ENCODE data around the gene SLC25A41.
A peak's percentile ranks its signal among the peaks of the same experiment; 100 is the strongest.

Gene SLC25A41

DNA sequence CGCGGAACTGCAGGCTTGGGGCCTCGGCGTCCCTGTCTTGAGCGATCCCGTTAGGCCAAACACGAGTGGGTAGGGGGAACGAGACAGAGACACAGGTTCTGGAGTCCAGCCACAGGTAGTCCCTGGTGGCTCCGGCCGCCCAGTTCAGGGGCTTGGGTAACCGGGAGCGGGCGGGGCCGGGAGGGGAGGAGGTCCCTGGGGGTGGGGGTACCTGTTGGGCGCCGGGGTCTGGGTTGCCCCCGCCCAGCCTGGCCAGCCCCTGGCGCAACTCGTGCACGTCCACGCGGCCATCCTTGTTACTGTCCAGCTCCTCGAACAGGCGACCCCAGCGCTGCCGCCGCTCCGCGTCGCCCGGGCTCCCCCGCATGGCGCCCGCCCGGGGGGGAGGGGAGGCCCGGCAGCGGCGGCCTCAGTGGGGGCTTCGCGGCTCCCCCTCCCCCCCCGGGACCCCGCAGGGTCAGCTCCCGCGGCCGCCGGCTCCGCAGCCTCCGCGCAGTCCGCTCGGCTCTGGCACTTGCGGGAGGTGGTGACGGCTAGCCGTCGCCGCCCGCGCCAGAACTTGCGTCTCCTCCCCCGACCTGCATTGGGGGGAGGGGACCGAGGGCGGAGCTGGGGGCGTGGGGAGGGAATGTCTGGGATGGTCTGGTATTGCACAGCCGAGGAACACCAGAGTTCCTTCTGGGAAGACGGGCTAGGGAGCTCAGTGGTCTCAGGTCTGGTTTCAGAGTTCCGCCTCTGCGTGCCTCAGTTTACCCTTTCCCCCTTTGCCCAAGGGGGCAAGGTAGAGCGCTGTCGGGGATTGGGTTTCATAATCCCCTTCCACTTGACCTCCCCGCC lies 25.9 kb upstream of the SLC25A41 start, which contains the start of gene SLC25A23:
TSS of gene SLC25A23 (minus strand) at position 531 of the 837 bp plus-strand sequence. CDS start at position 367, 164 bp downstream.
- FAIRE-seq: no peak

DNA sequence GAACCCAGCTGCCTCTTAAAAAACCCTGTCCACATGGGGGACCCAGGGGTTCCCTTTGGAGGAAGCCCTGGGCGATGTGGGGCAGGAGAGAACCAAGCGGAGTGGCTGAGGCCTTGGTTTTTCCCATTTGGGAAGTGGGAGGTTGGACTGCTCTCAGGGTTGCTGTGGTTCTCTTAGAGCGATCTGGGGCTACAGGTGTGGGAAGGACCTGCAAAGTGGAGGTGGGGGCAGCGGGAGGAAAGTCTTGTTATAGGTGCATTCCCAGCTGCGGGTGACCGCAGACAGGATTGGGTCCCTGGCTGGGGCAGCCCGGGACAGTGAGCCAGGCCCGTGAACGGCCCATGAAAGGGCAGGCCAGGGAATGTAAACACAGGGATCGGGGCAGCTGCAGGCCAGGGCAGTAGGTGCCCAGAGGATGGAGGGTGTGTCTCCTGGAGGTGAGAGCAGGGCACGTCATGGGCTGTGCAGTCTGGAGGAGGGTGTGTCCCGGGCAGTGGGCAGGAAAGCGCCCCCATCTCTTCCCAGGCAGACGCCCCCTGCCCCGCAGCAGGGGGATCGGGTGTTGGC lies 25.2 kb upstream of the SLC25A41 start:
- no peak for FAIRE-seq

DNA sequence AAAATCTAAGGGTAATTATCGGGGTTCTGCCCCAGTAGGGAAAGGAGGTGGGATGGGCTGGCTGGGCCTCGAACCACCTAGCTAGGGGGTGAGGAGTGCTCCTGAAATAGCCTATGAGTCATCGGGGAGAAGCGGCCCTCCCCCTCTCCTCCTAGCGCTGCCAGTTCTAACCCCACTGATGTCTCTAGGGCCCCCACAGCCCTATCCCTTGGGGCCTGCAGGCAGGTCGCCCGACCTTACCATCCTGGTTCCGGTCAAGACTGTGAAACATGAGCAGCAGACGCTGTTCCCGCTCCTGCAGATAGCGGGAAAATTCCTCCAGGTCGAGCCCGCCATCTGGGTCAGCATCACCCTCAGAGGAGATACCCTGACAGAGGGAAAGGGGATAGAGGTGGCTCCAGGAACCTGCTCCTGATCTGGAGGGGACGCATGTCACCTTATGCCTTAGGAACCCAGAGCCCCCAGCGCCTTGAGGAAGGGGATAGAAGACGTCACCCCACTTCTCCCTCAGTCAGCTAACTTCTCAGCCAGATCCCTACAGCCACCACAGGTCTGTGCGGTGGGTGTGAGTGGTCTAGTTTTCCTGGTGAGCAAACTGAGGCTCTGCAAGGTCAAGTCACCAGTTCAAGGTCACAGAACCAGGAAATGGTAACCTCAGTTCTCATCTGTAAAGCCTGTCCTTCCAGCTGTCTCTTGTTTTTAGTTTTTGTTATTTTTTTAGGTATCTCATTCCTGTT lies 24.6 kb upstream of the SLC25A41 start:
- FAIRE-seq: no peak

DNA sequence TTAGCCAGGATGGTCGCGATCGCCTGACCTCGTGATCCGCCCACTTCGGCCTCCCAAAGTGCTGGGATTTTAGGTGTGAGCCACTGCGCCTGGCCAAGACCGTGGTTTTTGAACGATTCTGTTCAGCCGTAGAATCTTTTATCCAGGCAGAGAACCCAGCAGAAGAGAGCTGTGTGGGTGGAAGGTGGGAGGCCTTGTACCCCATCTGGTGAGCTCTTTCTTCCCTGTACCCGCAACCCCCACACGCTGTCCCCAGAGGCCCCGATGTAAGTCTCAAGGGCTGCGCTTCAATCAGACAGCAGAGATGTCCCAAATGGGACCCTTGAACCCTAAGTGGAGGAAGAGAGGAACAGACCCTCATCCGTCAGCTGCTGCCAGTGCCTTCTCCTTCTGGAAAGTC lies 22.4 kb upstream of the SLC25A41 start:
- no peak for FAIRE-seq

DNA sequence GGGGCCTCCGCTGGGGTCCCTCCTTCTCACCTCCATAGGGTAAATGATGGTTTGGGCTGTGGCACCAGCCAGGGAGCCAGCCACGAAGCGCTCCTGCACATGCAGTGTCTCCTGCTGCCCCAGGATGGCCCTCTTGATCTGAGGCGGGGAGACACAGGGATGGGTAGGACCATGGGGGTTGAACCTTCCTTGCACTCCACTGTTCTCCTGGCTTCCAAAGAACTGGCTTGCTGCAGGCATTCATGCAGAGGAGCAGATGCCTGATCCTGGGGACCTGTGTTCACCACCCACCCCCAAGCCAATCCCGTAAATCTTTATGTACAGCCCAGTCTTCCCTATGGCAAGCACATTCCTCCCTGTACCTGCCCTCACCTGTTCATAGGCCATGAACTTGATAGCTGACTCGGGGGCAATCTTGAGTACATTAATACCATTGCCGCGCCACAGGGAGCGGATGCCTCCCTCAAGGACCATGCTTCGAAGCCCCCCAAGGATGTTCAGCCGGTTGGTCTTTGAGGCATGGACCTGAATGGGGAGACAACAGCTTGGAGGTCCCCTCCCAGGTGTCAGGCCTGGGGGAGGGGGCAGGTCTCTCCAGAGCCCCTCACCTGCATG lies 20.5 kb upstream of the SLC25A41 start:
- no peak for FAIRE-seq

DNA sequence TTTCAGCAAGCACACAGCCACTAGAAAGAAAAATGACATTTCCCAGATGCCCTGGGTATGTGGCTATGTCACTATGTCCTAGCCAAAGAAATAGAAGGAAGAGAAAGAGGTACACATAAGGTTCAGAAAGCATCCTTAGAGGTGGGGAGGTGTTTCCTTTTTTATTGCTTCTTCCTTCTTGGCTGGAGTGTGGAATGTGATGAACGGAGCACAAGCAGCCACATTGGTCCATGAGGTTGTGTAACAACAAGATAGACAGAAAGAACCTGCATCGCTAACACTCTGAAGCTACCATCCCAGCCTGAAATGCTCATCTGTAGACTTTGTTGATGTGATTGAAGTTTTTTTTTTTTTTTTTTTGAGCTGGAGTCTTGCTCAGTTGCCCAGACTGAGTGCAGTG lies 19.3 kb upstream of the SLC25A41 start:
- no peak for FAIRE-seq

DNA sequence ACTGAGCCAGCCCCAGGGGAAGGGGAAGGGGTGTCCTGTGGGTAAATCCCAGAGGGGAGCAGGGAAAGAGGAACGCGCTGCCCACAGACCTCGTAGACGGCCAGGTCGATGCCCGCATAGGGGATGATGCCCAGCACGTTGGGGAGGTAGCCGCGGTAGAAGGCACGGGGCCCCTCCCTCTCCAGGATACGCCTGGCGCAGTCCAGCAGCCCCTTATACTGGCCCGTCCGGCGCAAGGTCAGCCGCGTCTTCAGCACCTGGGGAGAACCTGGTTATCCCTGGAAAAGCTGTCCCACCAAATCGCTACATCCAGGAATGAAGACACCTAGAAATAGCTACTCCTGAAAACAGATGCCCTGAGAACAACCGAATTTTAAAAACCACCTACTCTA lies 18.7 kb upstream of the SLC25A41 start:
- FAIRE-seq: no peak

DNA sequence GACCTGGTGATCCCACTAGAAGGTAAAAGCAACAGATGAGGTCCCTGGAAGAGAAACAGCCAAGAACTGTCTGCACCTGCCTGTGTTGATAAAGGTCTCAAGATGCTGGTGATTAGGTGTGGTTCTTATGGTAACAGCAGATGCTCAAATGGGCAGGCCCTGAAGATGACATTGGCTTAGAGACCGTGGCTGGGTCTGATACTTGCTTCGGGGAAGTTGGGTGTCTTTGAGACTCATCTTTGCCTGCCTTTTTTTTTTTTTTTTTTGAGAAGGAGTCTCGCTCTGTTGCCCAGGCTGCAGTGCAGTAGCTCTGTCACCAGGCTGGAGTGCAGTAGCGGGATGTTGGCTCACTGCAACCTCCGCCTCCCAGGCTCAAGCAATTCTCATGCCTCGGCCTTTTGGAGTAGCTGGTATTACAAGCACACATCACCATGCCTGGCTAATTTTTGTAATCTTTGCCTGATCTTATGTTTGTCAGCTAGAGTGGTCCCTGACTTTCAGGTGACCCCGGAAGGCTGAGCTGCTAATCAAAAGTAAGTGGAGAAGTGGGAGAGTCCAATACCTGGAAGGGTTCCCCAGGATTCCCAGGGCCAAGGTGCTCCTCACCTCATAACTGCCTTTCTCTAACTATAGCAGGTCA lies 18.1 kb upstream of the SLC25A41 start:
- FAIRE-seq: no peak

DNA sequence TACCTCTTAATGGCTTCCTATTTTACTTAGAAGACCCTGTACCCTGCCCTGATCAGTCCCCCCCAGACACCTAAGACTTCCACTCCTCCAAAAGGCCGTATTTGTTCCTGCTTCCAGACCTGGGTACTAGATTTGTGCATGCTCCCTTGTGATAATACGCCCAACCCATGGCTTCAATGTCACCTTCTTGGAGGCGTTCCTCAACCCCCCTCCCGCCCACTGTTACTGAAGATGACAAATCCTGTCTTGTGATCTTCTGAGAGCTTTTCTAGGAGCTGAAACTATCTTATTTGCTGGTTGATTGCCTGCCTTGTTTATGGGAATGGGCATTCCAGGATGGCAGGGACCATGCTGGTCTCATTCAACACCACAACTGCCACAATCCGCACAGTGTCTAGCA lies 16.6 kb upstream of the SLC25A41 start:
- FAIRE-seq: no peak

DNA sequence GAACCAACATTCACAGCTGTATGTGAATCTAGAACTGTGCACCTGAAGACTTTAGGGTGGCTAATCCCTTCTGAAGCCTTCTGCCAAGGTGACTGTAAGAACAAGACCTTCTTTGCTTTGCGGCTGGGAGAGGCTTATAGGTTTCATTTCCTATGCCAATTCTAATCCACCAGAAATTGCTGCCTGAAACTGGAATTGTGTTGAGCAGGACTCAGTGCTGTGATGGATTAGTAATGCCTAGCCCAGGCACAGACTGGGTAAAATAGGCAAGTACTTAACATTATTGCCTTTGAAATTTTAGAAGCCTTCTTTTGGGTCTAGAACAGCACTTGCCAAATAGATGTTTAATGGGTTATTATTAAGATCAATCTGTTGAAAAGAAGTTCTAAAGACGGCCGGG lies 14.5 kb upstream of the SLC25A41 start:
- FAIRE-seq: no peak

DNA sequence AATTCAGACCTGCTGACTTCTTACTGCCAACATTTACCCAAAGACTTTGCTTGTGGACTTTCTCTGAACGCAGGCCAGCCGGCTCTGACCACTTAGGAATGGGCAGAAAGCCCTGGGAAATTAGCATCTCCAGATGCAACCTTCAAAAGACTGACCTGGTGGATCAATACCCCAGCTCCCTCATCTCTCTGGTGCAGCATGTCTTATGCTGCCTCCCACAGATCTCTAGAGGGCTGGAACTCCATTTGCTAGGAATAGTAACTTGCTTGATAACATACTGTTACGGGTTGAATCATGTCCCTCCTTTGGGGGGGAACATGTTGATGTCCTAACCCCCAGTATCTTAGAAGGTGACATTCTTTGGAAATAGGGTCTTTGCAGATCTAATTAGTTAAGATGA lies 12.9 kb upstream of the SLC25A41 start:
- no peak for FAIRE-seq

DNA sequence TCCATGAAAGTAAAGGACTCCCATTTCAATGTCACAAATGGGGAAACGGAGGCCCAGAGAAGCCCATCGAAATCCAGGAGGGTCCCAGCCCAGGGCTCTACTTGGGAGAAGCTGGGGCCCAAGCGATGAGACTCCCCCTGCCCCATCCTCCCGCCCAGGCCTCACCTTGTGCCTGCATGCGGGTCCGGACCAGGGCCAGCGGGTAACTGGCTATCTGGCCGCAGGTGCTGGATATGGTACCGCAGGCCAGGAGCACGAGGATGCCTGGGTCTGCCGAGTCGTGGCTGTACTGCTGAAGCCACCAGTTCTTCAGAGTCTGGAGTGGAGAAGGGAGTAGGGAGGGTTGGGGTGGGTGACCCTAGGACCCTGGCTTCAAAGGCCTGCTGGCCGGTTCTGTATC lies 10.4 kb upstream of the SLC25A41 start:
- no peak for FAIRE-seq

DNA sequence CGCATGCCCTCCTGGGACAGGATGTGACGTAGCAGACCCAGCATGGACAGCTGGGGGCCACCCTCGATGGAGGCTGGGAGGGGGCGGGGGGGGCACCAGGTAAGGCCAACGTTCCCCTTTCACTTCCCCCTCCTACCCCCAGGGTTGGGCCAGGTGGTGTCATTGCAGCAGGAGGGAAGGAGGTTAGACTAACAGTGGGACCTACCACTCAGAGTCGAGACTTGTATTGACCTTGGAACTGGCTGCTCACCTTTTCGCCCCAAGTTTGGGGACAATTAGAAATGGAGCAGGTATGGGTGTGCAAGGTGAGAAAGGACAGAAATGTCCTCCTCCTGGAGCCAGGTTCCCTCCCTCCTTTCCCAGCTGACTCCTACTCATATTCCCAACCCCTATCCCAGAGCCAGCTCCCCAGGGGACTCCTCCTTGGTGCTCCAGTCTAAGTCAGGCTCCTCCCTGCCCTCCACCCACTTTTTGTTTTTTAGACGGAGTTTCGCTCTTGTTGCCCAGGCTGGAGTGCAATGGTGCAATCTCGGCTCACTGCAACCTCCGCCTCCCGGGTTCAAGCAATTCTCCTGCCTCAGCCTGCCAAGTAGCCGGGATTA lies 8.6 kb upstream of the SLC25A41 start:
- no peak for FAIRE-seq

DNA sequence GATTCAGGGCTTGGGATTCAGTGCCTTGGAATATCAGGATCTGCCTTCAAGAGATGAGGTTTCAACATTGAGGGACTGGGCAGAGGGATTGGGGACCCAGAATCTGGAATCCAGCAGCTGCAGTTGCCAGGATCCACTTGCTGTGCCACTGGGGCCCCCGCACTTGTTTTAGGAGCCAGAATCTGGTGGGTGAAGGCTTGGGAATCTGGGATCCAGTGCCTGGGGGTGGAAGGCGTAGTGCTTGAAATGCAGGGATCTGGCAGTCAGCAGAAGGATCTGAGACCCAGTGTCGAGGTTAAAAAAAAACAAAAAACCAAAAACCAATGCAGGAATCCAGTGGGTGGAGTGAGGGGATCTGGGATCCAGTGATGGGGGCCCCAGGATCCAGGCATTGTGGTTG lies 7.3 kb upstream of the SLC25A41 start:
- no peak for FAIRE-seq

DNA sequence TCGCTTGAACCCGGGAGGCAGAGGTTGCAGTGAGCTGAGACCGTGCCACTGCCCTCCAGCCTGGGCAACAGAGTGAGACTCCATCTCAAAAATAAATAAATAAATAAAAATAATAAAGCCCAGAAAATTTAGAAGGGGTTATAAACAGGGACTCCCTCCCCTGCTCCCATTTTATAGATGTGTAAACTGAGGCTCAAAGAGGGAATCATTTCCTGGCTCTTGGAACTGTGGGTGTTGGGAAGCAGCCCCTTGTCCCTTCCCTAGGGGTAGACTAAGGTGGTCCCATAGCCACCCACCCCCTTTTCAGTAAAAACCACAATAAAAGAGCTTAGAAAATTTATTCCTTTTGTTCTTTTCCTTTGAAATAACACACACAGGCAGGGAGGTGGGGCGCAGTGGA lies 6.2 kb upstream of the SLC25A41 start:
- no peak for FAIRE-seq

DNA sequence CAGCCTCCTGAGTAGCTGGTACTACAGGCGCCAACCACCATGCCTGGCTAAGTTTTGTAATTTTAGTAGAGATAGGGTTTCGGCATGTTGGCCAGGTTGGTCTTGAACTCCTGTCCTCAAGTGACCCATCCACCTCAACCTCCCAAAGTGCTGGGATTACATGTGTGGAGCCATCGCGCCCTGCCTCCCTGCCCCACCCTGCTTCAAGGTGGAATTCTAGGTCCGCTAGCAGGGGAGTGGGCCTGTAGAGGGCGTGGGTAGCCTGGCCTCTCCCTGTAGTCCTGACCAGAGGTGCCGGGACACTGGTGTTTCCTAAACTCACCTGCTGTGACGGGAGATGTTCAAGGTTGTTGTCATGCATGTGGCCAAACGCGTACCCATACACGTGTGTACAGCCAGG lies 398 bp downstream of the SLC25A41 start:
- no peak for FAIRE-seq

DNA sequence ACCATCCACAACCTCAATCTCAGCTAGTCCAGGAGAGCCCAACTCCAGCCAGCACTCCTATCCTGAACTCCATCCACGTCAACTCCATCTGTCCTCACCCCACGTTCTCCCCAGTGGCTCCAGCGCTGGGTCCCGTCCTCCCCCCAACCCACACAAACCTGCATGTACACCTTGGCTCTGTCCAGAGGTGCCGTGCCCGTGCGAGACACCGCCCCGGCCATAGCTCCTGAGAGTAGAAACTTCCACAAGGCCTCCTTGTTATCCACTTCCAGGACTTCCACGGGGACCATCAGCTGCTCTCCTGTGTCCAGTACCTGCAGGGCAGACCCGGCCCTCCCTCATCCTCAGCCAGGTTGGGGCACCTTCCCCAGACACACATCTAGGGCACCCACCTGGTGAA lies 1.7 kb downstream of the SLC25A41 start:
- FAIRE-seq: no peak

DNA sequence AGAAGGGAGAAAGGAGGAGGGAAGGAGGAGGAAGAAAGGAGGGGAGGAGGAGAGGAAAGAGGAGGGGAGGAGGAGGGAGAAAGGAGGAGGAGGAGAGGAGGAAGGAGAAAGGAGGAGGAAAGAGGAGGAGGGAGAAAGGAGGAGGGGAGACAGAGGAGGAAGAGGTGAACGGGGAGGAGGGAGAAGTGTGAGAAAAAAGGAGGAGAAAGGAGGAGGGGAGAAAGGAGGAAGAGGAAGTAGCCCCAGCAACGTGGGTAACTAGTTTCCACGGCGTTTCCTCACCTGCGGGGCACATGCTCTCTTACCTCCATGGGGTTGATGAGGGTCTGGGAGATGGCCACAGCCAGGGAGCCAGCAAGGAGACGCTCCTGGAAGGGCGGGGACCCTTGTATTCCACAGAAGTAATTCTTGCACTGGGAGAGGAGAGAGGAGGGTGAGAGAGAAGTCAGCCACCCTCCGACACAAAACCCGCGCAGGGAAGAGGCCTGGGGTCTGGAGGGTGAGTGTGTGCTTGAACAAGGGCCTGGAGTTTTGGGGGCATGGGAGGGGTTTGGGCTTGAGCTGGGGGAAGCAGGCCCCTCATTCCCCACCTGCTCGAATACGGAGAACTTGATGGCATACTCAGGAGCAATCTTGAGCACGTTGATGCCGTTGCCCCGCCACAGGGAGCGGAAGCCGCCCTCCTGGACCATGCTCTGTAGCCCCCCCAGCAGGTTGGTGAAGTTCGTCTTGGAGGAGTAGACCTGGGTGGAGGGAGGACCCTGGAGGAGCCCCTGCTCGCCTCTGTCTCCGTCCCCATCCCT lies 3.9 kb downstream of the SLC25A41 start:
- FAIRE-seq: no peak

DNA sequence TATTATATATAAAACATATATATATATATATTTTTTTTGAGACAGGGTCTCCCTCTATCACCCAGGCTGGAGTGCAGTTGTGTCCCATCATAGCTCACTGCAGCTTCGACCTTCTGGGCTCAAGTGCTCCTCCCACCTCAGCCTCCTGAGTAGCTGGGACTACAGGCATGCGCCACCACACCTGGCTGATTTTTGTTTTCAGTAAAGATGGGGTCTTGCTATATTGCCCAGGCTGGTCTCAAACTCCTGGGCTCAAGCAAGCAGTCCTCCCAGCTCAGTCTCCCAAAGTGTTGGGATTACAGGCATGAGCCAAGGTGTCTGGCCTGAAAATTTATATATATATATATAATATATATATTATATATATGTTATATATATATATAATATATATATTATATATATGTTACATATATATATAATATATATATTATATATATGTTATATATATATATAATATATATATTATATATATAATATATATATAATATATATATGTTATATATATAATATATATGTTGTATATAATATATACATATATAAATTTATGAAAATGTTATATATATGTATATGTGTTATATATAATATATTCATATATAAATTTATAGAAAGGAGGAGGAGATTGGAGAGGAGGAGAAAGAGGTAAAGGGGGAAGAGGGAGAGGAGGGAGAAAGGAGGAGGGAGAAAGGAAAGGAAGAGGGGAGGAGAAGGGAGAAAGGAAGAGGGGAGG lies 4.7 kb downstream of the SLC25A41 start:
- FAIRE-seq: peak; percentile 96

DNA sequence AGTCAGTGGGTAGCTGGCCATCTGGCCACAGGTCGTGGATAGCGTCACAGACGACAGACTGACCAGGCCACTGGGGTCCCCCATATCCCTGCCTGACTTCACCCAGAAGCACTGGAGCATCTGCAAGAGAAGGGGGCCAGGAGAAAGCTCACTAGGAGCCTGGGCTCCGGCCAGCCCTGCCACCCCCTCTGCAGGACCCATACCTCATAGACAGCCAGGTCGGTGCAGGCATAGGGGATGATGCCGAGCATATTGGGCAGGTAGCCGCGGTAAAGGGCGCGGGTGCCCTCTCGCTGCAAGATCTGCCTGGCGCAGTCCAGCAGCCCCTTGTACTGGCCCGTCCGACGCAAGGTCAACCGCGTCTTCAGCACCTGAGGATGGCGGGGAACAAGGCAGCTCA lies 6.4 kb downstream of the SLC25A41 start:
- no peak for FAIRE-seq
